PC-9 (cell line): ENCODE results near the gene RBM4B. TPM values are rescaled to one million over a fixed set of nuclear protein-coding genes. Genes with fewer than 3 reads are reported as not detected.

Source experiments
- BruUV-seq: library from RNA; stranded (reverse); fragments of 400-500 nt; replicated peaks from 2 replicates; lab custom pipeline; 2021; lab: Mats Ljungman, UMichigan
- CTCF ChIA-PET: fragments of 300-600 bp; sonication (Branson Sonifier 250); formaldehyde crosslinking; loops from one replicate; lab custom pipeline; 2022; ENCODE audit warnings: antibody characterized with exemption; lab: Charles Lee
- POLR2A ChIA-PET: fragments of 300-600 bp; sonication (Branson Sonifier 250); formaldehyde crosslinking; loops from one replicate; lab custom pipeline; 2022; ENCODE audit warnings: antibody characterized with exemption; ENCODE audit not compliant: unreplicated experiment; lab: Charles Lee
- DNase-seq, 2 experiments: peaks; one replicate each; pipeline versions ENCODE4 v3.0.0 to v3.0.0-alpha.2; 2015 to 2022; ENCODE audit warnings: mixed read lengths in 1 of 2
- H2AFZ ChIP-seq: fragments of 200-600 bp; sonication (generic); 2 replicates; pipeline ENCODE4 v1.8.1; 2017; ENCODE audit warnings: antibody characterized with exemption
- H3F3A ChIP-seq: fragments of 200-600 bp; sonication (generic); 2 replicates; pipeline ENCODE4 v1.8.1; 2017; ENCODE audit warnings: antibody characterized with exemption, mild to moderate bottlenecking, low read depth; ENCODE audit not compliant: insufficient read depth
- H3K27ac ChIP-seq: fragments of 200-600 bp; sonication (generic); 2 replicates; pipeline ENCODE4 v1.6.1; 2016; ENCODE audit warnings: mixed run types
- H3K27me3 ChIP-seq: fragments of 200-600 bp; sonication (generic); 2 replicates; pipeline ENCODE4 v1.6.1; 2016; ENCODE audit warnings: low read depth, mixed run types; ENCODE audit not compliant: insufficient read depth
- H3K36me3 ChIP-seq: fragments of 200-600 bp; sonication (generic); 2 replicates; pipeline ENCODE4 v1.6.1; 2016; ENCODE audit warnings: low read depth, mixed run types
- H3K4me1 ChIP-seq: fragments of 200-600 bp; sonication (generic); replicated peaks from 2 replicates; pipeline ENCODE4 v1.6.1; 2016; ENCODE audit warnings: mixed run types; ENCODE audit not compliant: insufficient read depth
- H3K4me2 ChIP-seq: fragments of 200-600 bp; sonication (generic); 2 replicates; pipeline ENCODE4 v1.6.1; 2017; ENCODE audit warnings: mixed run types
- H3K4me3 ChIP-seq: fragments of 200-600 bp; sonication (generic); 2 replicates; pipeline ENCODE4 v1.6.1; 2016; ENCODE audit warnings: mixed run types
- H3K79me2 ChIP-seq: fragments of 200-600 bp; sonication (generic); 2 replicates; pipeline ENCODE4 v1.6.1; 2017; ENCODE audit warnings: low read depth, mixed run types
- H3K9me2 ChIP-seq: fragments of 200-600 bp; sonication (generic); 2 replicates; pipeline ENCODE4 v1.8.1; 2017; ENCODE audit warnings: mild to moderate bottlenecking; ENCODE audit not compliant: insufficient read depth
- H3K9me3 ChIP-seq: fragments of 200-600 bp; sonication (generic); 2 replicates; pipeline ENCODE4 v1.8.1; 2016; ENCODE audit warnings: low read depth; ENCODE audit not compliant: insufficient read depth
- H4K20me1 ChIP-seq: fragments of 200-600 bp; sonication (generic); 2 replicates; pipeline ENCODE4 v1.8.1; 2017; ENCODE audit not compliant: insufficient read depth
- CTCF ChIP-seq: fragments of 200-600 bp; sonication (generic); conservative IDR thresholded peaks from 2 replicates; pipeline ENCODE4 v1.6.1; 2017; ENCODE audit warnings: mixed run types, antibody characterized with exemption, mild to moderate bottlenecking, moderate library complexity
- EZH2 ChIP-seq: fragments of 200-600 bp; sonication (generic); IDR thresholded peaks from 2 replicates; pipeline ENCODE4 v1.8.0; 2017; ENCODE audit warnings: antibody characterized with exemption, low read depth
- intact Hi-C: fragments of 100-400 bp; cut with micrococcal nuclease; formaldehyde crosslinking; loops from one replicate; pipeline ENCODE4 v1.10.0; 2022; ENCODE audit not compliant: unreplicated experiment
- total RNA-seq: library from RNA; stranded (reverse); gene quantifications from 2 replicates; pipeline ENCODE4 v1.2.3, GENCODE V29; 2021

The RBM4B gene
- total RNA-seq, 1 experiment from 2014 or later = 24.8 TPM

- BruUV-seq = no TSS peak
- Histone ChIP-seq H3K4me1 (peaks cover 17% of the 10 kb centered on the region), H3F3A (peaks cover 10% of the 10 kb centered on the region; the same call in 1 of the 2 replicates), H3K4me3 (no peak overlapping the region), H3K36me3 (peaks cover 2% of the 10 kb centered on the region; the same call in 1 of the 2 replicates), H2AFZ (no peak overlapping the region), H3K27ac (no peak overlapping the region), H3K9me3 (no peaks in the 10 kb centered on the region), H4K20me1 (no peaks in the 10 kb centered on the region), H3K79me2 (no peaks in the 10 kb centered on the region), H3K4me2 (no peak overlapping the region), H3K27me3 (no peaks in the 10 kb centered on the region), H3K9me2 (no peaks in the 10 kb centered on the region)
- ChIA-PET CTCF (no interaction called here), POLR2A (no interaction called here)
- intact Hi-C loops = loop anchor here (1.0 to 5.0 kb wide), 2 partner anchors 12 to 34 kb away; a partner anchor contains a TSS
- DNase-seq = no peak
- TF ChIP-seq EZH2 (no peak), CTCF (no peak)
Observed at GRCh38 chr11:66708701-66709100, 31.0 kb upstream of the RBM4B start.

- TF ChIP-seq EZH2 = no peak
- intact Hi-C loops = loop anchor here (5.0 kb wide), 1 partner anchor 34 kb away; a partner anchor contains a TSS
- Histone ChIP-seq H3K79me2 (no peaks in the 10 kb centered on the region), H3K9me2 (no peaks in the 10 kb centered on the region), H3K4me1 (peaks cover 17% of the 10 kb centered on the region), H3K4me3 (no peak overlapping the region), H3K27me3 (no peaks in the 10 kb centered on the region), H4K20me1 (no peaks in the 10 kb centered on the region), H3K9me3 (no peaks in the 10 kb centered on the region), H2AFZ (no peak overlapping the region), H3K27ac (no peak overlapping the region), H3F3A (peaks cover 10% of the 10 kb centered on the region; the same call in 1 of the 2 replicates), H3K4me2 (no peak overlapping the region), H3K36me3 (no peaks in the 10 kb centered on the region)
- CTCF ChIA-PET = no interaction called here
- DNase-seq = no peak
- POLR2A ChIA-PET = no interaction called here
- no TSS peak for BruUV-seq
Observed at GRCh38 chr11:66708094-66708493, 30.4 kb upstream of the RBM4B start.

GRCh38 chr11:66707486-66707885 lies 29.8 kb upstream of the RBM4B start:
- peaks cover 10% of the 10 kb centered on the region; the same call in 1 of the 2 replicates for H3F3A ChIP-seq
- H3K36me3 ChIP-seq = no peaks in the 10 kb centered on the region
- H3K79me2 ChIP-seq = no peaks in the 10 kb centered on the region
- no peaks in the 10 kb centered on the region for H4K20me1 ChIP-seq
- no peaks in the 10 kb centered on the region for H3K27me3 ChIP-seq
- H3K4me2 ChIP-seq = no peak overlapping the region
- peaks cover 17% of the 10 kb centered on the region for H3K4me1 ChIP-seq
- CTCF ChIA-PET = no interaction called here
- DNase-seq = no peak
- no peak for TF ChIP-seq CTCF
- no peak for TF ChIP-seq EZH2
- H3K9me3 ChIP-seq = no peaks in the 10 kb centered on the region
- no peak overlapping the region for H3K27ac ChIP-seq
- intact Hi-C loops = loop anchor here (5.0 kb wide), 1 partner anchor 35 kb away; a partner anchor contains a TSS
- H2AFZ ChIP-seq = no peak overlapping the region
- POLR2A ChIA-PET = no interaction called here
- H3K9me2 ChIP-seq = no peaks in the 10 kb centered on the region
- no peak overlapping the region for H3K4me3 ChIP-seq
- no TSS peak for BruUV-seq

GRCh38 chr11:66706989-66707388 lies 29.3 kb upstream of the RBM4B start:
- CTCF ChIA-PET = no interaction called here
- Histone ChIP-seq H4K20me1 (no peaks in the 10 kb centered on the region), H3K4me2 (no peak overlapping the region)

More at GRCh38 chr11:66706989-66707388, 29.3 kb upstream of the RBM4B start:
- Histone ChIP-seq H3K27me3 (no peaks in the 10 kb centered on the region), H3F3A (peaks cover 10% of the 10 kb centered on the region; the same call in 1 of the 2 replicates), H3K4me3 (no peak overlapping the region), H3K27ac (no peak overlapping the region), H3K9me2 (no peaks in the 10 kb centered on the region), H2AFZ (no peak overlapping the region), H3K36me3 (no peaks in the 10 kb centered on the region), H3K9me3 (no peaks in the 10 kb centered on the region), H3K79me2 (no peaks in the 10 kb centered on the region), H3K4me1 (peaks cover 17% of the 10 kb centered on the region)
- POLR2A ChIA-PET = no interaction called here
- no TSS peak for BruUV-seq
- TF ChIP-seq CTCF = no peak
- intact Hi-C loops = loop anchor here (5.0 kb wide), 1 partner anchor 35 kb away; a partner anchor contains a TSS
- DNase-seq = no peak
